Mesenteric fat pad (tissue), 1 donor: Measurements from ENCODE around the gene KIF2A. TPM values are rescaled to one million over a fixed set of nuclear protein-coding genes. Genes with fewer than 3 reads are reported as not detected.

Source experiments
- total RNA-seq: library from RNA; stranded (reverse); fragmentation: NEBNext Ultra II Directional; extraction: Animal tissue kit (Norgen Biotek cat#: 25700); gene quantifications from one replicate; pipeline ENCODE4 v1.2.1, GENCODE V29; 2021
- donor health status: DM: yes; HTN: yes; CAD: no.

Gene KIF2A
- total RNA-seq, 1 donor from 2014 or later: 30.6 TPM

Other genes with a start within 250 kb of the KIF2A start
- 30.7 TPM for gene DIMT1, start 97.7 kb downstream of the KIF2A start, total RNA-seq
- 32.9 TPM for gene IPO11, start 106.6 kb downstream of the KIF2A start, total RNA-seq